Inferior parietal cortex (tissue), 1 donor: ENCODE results near the gene ACAT2.
"Not testable (repeated sequence)": the region's sequence is repeated elsewhere in the genome, so short reads cannot be mapped to it uniquely, and the experiment has no call there.

Experiments
- DNase-seq: peaks from one replicate; pipeline ENCODE4 v3.0.0-alpha.2; 2016; ENCODE audit errors: extremely low spot score

Gene ACAT2

GRCh38 chr6:159730332-159730676 lies 31.5 kb upstream of the ACAT2 start:
- no peak for DNase-seq

- DNase-seq = not testable (repeated sequence)
These were observed 29.3 kb upstream of the ACAT2 start for GRCh38 chr6:159732550-159732949.

GRCh38 chr6:159733395-159733794 lies 28.4 kb upstream of the ACAT2 start:
- DNase-seq = not testable (repeated sequence)

GRCh38 chr6:159736908-159737307 lies 24.9 kb upstream of the ACAT2 start:
- DNase-seq = no peak

- DNase-seq = no peak
These were observed 22.5 kb upstream of the ACAT2 start for GRCh38 chr6:159739341-159739740.

GRCh38 chr6:159742165-159742564 lies 19.7 kb upstream of the ACAT2 start:
- DNase-seq = no peak

- no peak for DNase-seq
These were observed 16.8 kb upstream of the ACAT2 start for GRCh38 chr6:159745081-159745480.

- DNase-seq = no peak
These were observed 15.1 kb upstream of the ACAT2 start for GRCh38 chr6:159746759-159747158.

GRCh38 chr6:159748127-159748526 lies 13.7 kb upstream of the ACAT2 start:
- not testable (repeated sequence) for DNase-seq

GRCh38 chr6:159751448-159751847 lies 10.4 kb upstream of the ACAT2 start:
- DNase-seq = no peak

- DNase-seq = no peak
These were observed 8.6 kb upstream of the ACAT2 start for GRCh38 chr6:159753081-159753872.

GRCh38 chr6:159754401-159754800 lies 7.4 kb upstream of the ACAT2 start:
- no peak for DNase-seq

- no peak for DNase-seq
These were observed 6.6 kb upstream of the ACAT2 start for GRCh38 chr6:159754959-159755914.

- no peak for DNase-seq
These were observed 5.3 kb upstream of the ACAT2 start for GRCh38 chr6:159756508-159756907.

GRCh38 chr6:159758031-159759001 lies 3.5 kb upstream of the ACAT2 start:
- no peak for DNase-seq

- no peak for DNase-seq
These were observed 2.2 kb upstream of the ACAT2 start for GRCh38 chr6:159759645-159760044.

GRCh38 chr6:159760602-159761057 lies 1.2 kb upstream of the ACAT2 start:
- DNase-seq = no peak

- no peak for DNase-seq
These were observed 544 bp upstream of the ACAT2 start for GRCh38 chr6:159761129-159761872.

- DNase-seq = no peak
These were observed 942 bp downstream of the ACAT2 start for GRCh38 chr6:159762681-159763293.

GRCh38 chr6:159766906-159767305 lies 5.1 kb downstream of the ACAT2 start:
- no peak for DNase-seq
